Keratinocyte (primary cell): Measurements from ENCODE around the gene ENTPD7. TPM values are rescaled to one million over a fixed set of nuclear protein-coding genes. Genes with fewer than 3 reads are reported as not detected.
A peak's percentile ranks its signal among the peaks of the same experiment; 100 is the strongest.

ENCODE experiments used
- DNase-seq: peaks from one replicate; pipeline ENCODE4 v3.0.0-alpha.2; 2011; ENCODE audit warnings: low read depth, missing footprints, low spot score
- FAIRE-seq: peaks from 2 replicates; lab custom pipeline; 2011; peaks lifted over from hg19 to GRCh38; lab: Jason Lieb, UNC
- H2AFZ ChIP-seq: 2 replicates; pipeline ENCODE4 v1.6.0; 2012; ENCODE audit warnings: low read length, control low read depth, inconsistent platforms; ENCODE audit not compliant: control insufficient read depth
- H3K27ac ChIP-seq: 2 replicates; pipeline ENCODE4 v1.5.1; 2011; ENCODE audit warnings: low read length; ENCODE audit not compliant: control insufficient read depth, insufficient read depth
- H3K27me3 ChIP-seq: 3 replicates; pipeline ENCODE4 v1.6.0; 2011; ENCODE audit warnings: low read length; ENCODE audit not compliant: control insufficient read depth, insufficient read depth; ENCODE audit errors: extremely low read depth
- H3K36me3 ChIP-seq, 2 experiments: 2 replicates in 1 of 2; 3 replicates in 1 of 2; pipeline ENCODE4 v1.5.1; 2011; ENCODE audit warnings: low read length in 2 of 2, mild to moderate bottlenecking in 1 of 2; ENCODE audit not compliant: control insufficient read depth in 2 of 2, insufficient read depth in 2 of 2; ENCODE audit errors: extremely low read depth in 1 of 2
- H3K4me1 ChIP-seq: 3 replicates; pipeline ENCODE4 v1.5.1; 2011; ENCODE audit warnings: low read length; ENCODE audit not compliant: control insufficient read depth, insufficient read depth; ENCODE audit errors: extremely low read depth
- H3K4me2 ChIP-seq: 3 replicates; pipeline ENCODE4 v1.6.0; 2011; ENCODE audit warnings: low read depth, low read length; ENCODE audit not compliant: control insufficient read depth, insufficient read depth; ENCODE audit errors: extremely low read depth
- H3K4me3 ChIP-seq, 3 experiments: fragments of 200-600 bp in 1 of 3; sonication (generic) in 1 of 3; 2 replicates in 2 of 3; 3 replicates in 1 of 3; pipeline ENCODE4 v1.5.1; 2011 to 2016; ENCODE audit warnings: low read length in 3 of 3, mild to moderate bottlenecking in 3 of 3, control low read depth in 2 of 3, inconsistent platforms in 1 of 3, low read depth in 1 of 3, mixed read lengths in 1 of 3, mixed run types in 1 of 3, moderate library complexity in 1 of 3; ENCODE audit not compliant: control insufficient read depth in 2 of 3, insufficient read depth in 2 of 3; ENCODE audit errors: extremely low read depth in 1 of 3
- H3K79me2 ChIP-seq: 2 replicates; pipeline ENCODE4 v1.6.0; 2012; ENCODE audit warnings: low read length; ENCODE audit not compliant: control insufficient read depth, insufficient read depth
- H3K9ac ChIP-seq: 3 replicates; pipeline ENCODE4 v1.6.0; 2011; ENCODE audit warnings: low read length; ENCODE audit not compliant: control insufficient read depth, insufficient read depth; ENCODE audit errors: extremely low read depth
- H3K9me1 ChIP-seq: 3 replicates; pipeline ENCODE4 v1.6.0; 2011; ENCODE audit warnings: low read length; ENCODE audit not compliant: control insufficient read depth, insufficient read depth; ENCODE audit errors: extremely low read depth
- H3K9me3 ChIP-seq: 2 replicates; pipeline ENCODE4 v1.5.1; 2012; ENCODE audit warnings: low read depth, low read length; ENCODE audit not compliant: control insufficient read depth
- H4K20me1 ChIP-seq: 3 replicates; pipeline ENCODE4 v1.6.0; 2011; ENCODE audit warnings: low read length; ENCODE audit not compliant: control insufficient read depth, insufficient read depth; ENCODE audit errors: extremely low read depth
- CTCF ChIP-seq, 3 experiments: IDR thresholded peaks in 1 of 3; conservative IDR thresholded peaks in 1 of 3; optimal IDR thresholded peaks in 1 of 3; 2 replicates in 2 of 3; 3 replicates in 1 of 3; pipeline versions ENCODE3 to v1.5.1; 2011; ENCODE audit warnings: low read length in 3 of 3, mild to moderate bottlenecking in 3 of 3, moderate library complexity in 2 of 3, control low read depth in 1 of 3, inconsistent platforms in 1 of 3; ENCODE audit not compliant: insufficient read depth in 2 of 3; ENCODE audit errors: extremely low read depth in 1 of 3
- EZH2 ChIP-seq: IDR thresholded peaks from one replicate; pipeline ENCODE4 v1.6.1; 2012; ENCODE audit warnings: inconsistent platforms, mild to moderate bottlenecking, low read length, moderate library complexity
- dilution Hi-C: fragments of 300-500 bp; cut with MboI; formaldehyde crosslinking; loops from one replicate; pipeline ENCODE4 v1.7.0; 2020; ENCODE audit warnings: low sequenced_read_pairs; ENCODE audit not compliant: extremely low pct_ligation_motif_present
- polyA plus RNA-seq, 5 experiments: library from polyadenylated mRNA; depleted of rRNA in 3 of 5; stranded (reverse) in 3 of 5; stranded (forward) in 1 of 5; unstranded in 1 of 5; fragments of >200 nt; gene quantifications; 1 replicate in 1 of 5; 2 replicates in 3 of 5; 3 replicates in 1 of 5; pipeline versions ENCODE4 v1.2.1 to v1.2.3, GENCODE V29; 2011 to 2012; ENCODE audit warnings: missing spikeins in 2 of 5, low read depth in 1 of 5, low replicate concordance in 1 of 5

The ENTPD7 gene
- polyA plus RNA-seq, 1 donor (not counting 4 experiments of a cell fraction or from before 2014, with no cell fraction given): 18.1 TPM

GRCh38 chr10:99698504-99699080 lies 39.3 kb downstream of the ENTPD7 start:
- no peak for DNase-seq
- Histone ChIP-seq H3K36me3 (peaks cover 42 to 43% of the 10 kb centered on the region in 2 experiments), H2AFZ (no peak overlapping the region), H3K27ac (no peak overlapping the region), H3K9ac (no peak overlapping the region), H3K9me1 (peaks cover 3% of the 10 kb centered on the region), H4K20me1 (no peaks in the 10 kb centered on the region), H3K4me3 (no peak overlapping the region), H3K9me3 (no peaks in the 10 kb centered on the region), H3K79me2 (no peaks in the 10 kb centered on the region), H3K4me2 (no peak overlapping the region), H3K4me1 (peaks cover 3% of the 10 kb centered on the region), H3K27me3 (no peaks in the 10 kb centered on the region)
- no peak for TF ChIP-seq EZH2
- TF ChIP-seq CTCF (optimal IDR thresholded peaks at IDR 0.05 in 1 of 3, IDR thresholded peaks at IDR 0.05 in 1 of 3, conservative IDR thresholded peaks at IDR 0.05 in 1 of 3; ENCODE audit: extremely low read depth in 1 of 3, insufficient read depth in 2 of 3, low read length in 3 of 3): peak in 2 of 3 experiments; percentile 5 to 47
- no peak for FAIRE-seq
- dilution Hi-C loops: no loop called here

- Histone ChIP-seq H3K79me2 (no peaks in the 10 kb centered on the region), H4K20me1 (no peaks in the 10 kb centered on the region), H3K9ac (no peak overlapping the region), H3K4me2 (no peak overlapping the region), H2AFZ (no peak overlapping the region), H3K27me3 (no peaks in the 10 kb centered on the region), H3K4me1 (no peaks in the 10 kb centered on the region), H3K36me3 (peaks cover 53 to 58% of the 10 kb centered on the region in 2 experiments), H3K27ac (no peak overlapping the region), H3K9me1 (peaks cover 3% of the 10 kb centered on the region), H3K4me3 (no peak overlapping the region), H3K9me3 (no peaks in the 10 kb centered on the region)
- FAIRE-seq: no peak
- dilution Hi-C loops: no loop called here
- TF ChIP-seq EZH2 (no peak), CTCF (optimal IDR thresholded peaks at IDR 0.05 in 1 of 3, IDR thresholded peaks at IDR 0.05 in 1 of 3, conservative IDR thresholded peaks at IDR 0.05 in 1 of 3; ENCODE audit: extremely low read depth in 1 of 3, insufficient read depth in 2 of 3, low read length in 3 of 3) (no peak)
- no peak for DNase-seq
These were observed 41.3 kb downstream of the ENTPD7 start for GRCh38 chr10:99700649-99701048.
